GM19468 (cell line): Measurements from ENCODE around the gene CHD9.
"Not testable (repeated sequence)": the region's sequence is repeated elsewhere in the genome, so short reads cannot be mapped to it uniquely, and the experiment has no call there.

Experiments used
- ATAC-seq: cut with Tn5 transposase; IDR thresholded peaks from one replicate; pipeline ENCODE4 v1.9.1; 2021; ENCODE audit warnings: mild to moderate bottlenecking, moderate library complexity, moderate number of reproducible peaks; ENCODE audit not compliant: unreplicated experiment; ENCODE audit errors: extremely low read depth

CHD9 gene

GRCh38 chr16:53234836-53235235, 180.0 kb downstream of the CHD9 start:
- no peak for ATAC-seq

- ATAC-seq, result no peak
Measured at GRCh38 chr16:53235851-53236250, 181.1 kb downstream of the CHD9 start.

- no peak for ATAC-seq
Measured at GRCh38 chr16:53249331-53249730, 194.5 kb downstream of the CHD9 start.

- no peak for ATAC-seq
Measured at GRCh38 chr16:53257001-53257400, 202.2 kb downstream of the CHD9 start.

- no peak for ATAC-seq
Measured at GRCh38 chr16:53258809-53259208, 204.0 kb downstream of the CHD9 start.

GRCh38 chr16:53261276-53261675, 206.5 kb downstream of the CHD9 start:
- ATAC-seq, result no peak

- ATAC-seq, result no peak
Measured at GRCh38 chr16:53262645-53263044, 207.9 kb downstream of the CHD9 start.

- no peak for ATAC-seq
Measured at GRCh38 chr16:53266156-53266555, 211.4 kb downstream of the CHD9 start.

- ATAC-seq, result not testable (repeated sequence)
Measured at GRCh38 chr16:53278498-53278897, 223.7 kb downstream of the CHD9 start.

GRCh38 chr16:53281280-53281679, 226.5 kb downstream of the CHD9 start:
- no peak for ATAC-seq

- ATAC-seq, result no peak
Measured at GRCh38 chr16:53281859-53282258, 227.1 kb downstream of the CHD9 start.

GRCh38 chr16:53282328-53282727, 227.5 kb downstream of the CHD9 start:
- no peak for ATAC-seq

GRCh38 chr16:53282975-53283946, 228.5 kb downstream of the CHD9 start:
- ATAC-seq, result no peak

GRCh38 chr16:53285236-53285635, 230.4 kb downstream of the CHD9 start:
- ATAC-seq, result no peak

GRCh38 chr16:53290520-53290919, 235.7 kb downstream of the CHD9 start:
- ATAC-seq, result no peak

GRCh38 chr16:53291757-53292392, 237.1 kb downstream of the CHD9 start:
- ATAC-seq, result no peak

GRCh38 chr16:53297477-53297876, 242.7 kb downstream of the CHD9 start:
- ATAC-seq, result no peak

GRCh38 chr16:53304334-53304733, 249.5 kb downstream of the CHD9 start:
- no peak for ATAC-seq

- no peak for ATAC-seq
Measured at GRCh38 chr16:53305743-53306142, 251.0 kb downstream of the CHD9 start.

- no peak for ATAC-seq
Measured at GRCh38 chr16:53309457-53309856, 254.7 kb downstream of the CHD9 start.

GRCh38 chr16:53320992-53321391, 266.2 kb downstream of the CHD9 start:
- no peak for ATAC-seq
